ENCODE data around the gene RBPJ.
A peak's percentile ranks its signal among the peaks of the same experiment; 100 is the strongest.
"Not testable (repeated sequence)": the region's sequence is repeated elsewhere in the genome, so short reads cannot be mapped to it uniquely, and the experiment has no call there.

Gene RBPJ

DNA sequence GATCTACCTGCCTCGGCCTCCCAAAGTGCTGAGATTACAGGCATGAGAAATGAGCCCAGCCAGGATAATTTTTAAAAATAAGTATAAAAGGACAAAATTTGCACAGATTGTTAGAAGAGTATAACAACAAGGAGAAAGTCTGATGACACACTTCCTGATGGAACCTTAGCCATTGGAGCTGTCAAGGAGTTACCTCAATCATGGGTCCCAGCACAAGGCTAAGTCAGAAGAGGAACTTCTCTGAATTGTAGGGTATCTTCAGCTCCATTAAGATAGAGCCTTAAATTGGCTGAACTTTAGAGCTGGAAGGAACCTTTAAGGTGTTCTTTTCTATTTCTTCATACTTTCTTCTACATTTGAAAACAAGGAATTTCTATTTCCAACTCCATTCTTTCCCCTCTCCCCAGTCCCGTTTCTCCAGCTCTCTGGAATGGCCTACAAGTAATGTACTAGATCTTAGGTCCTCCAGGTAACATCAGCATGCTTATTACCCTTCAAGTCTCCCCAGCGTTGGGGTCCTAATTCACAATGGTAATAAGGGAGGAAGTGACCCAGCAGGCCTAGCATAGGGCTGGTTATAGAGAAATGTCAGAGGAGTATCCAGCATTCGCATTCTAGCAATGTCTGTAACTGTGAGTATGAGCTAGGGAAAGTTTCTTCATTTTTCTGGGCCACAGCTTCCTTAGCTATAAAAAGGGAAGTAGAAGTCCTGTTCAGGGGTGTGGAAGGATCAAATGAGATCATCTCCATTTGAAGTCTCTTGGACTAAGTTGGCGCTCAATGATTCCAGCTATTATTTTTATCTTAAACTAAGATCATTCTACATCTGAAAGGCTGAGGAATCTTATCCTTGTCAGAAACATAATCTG is 18.5 kb upstream of the RBPJ start:
- no peak for DNase-seq (ENCODE audit: low read depth in 3 of 3)

GRCh38 chr4:26303008-26303407 is 17.8 kb upstream of the RBPJ start:
- no peak for DNase-seq (ENCODE audit: low read depth in 3 of 3)

DNA sequence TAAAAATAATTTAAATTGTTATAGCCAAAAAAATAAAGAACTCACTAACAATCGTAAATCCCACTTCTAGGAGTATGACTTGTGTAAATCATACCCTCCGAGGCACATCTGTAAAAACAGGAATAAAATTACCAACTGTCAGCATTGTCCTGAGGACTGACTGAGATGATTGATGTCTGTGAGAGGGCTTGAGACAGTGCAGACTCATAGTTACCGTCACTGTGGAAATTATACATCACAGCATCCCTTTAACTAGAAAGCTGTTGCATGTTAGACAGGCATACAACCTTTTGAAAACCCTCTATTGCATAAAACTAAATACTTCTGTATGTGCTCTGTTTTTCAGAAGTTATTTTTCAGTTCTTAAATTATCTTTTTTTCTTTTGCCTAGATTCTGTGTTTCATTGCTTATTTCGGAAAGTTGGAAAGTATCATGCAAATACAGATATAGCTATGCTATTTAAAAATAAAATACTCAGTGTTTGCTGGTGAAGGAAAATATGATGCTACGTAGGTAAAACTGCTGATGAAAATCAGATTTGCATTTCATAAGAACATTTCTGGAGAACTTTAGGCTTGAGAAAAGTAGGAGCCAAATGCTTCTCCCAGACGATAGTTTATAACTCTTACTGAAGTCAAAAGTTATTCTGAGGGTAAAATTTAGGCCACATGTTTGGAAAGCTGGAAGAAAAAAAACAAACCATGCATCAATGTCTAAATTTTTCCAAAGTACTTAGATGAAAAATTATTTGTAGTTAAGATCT is 13.6 kb upstream of the RBPJ start:
- no peak for DNase-seq (ENCODE audit: low read depth in 3 of 3)

DNA sequence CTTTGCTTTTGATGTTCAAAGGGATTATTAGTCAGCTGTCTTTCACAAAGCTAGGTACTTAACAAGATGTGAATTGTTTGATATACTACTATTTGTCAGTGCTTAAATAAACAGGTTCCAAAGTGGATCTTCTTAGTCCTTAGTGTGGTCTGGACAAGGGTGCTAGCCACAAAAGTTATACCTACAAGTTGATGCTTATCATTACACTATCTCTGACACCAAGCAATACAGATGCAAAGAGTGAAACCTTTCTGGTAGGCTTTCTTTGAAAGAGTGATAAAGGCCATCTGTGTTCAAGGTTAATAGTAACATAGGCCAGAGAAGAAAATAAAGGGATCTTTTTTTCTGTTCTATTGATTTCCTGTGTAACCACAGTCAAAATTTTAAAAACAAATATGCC is 12.2 kb upstream of the RBPJ start:
- DNase-seq (ENCODE audit: low read depth in 3 of 3) = no peak

DNA sequence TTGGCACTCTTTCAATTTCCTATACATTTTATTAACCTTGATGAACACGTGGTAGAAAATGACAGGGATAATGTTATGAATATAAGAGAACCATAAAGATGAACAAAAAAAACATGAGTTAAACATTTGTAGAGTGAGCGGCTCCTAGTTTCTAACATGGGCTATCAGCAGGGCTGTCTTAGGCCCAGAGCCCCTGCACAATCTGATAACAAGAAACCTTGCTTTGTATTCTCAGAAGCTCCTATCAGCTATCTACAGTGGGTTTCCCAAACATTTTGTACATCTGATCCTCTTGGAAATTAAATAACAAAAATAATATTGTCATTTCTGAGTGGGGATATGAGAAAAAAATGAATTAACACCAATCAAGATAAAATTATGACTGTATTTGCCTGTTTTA is 10.6 kb upstream of the RBPJ start:
- DNase-seq (ENCODE audit: low read depth in 3 of 3) = no peak

GRCh38 chr4:26311633-26312032 is 9.2 kb upstream of the RBPJ start:
- no peak for DNase-seq (ENCODE audit: low read depth in 3 of 3)

GRCh38 chr4:26315316-26315932 is 5.4 kb upstream of the RBPJ start:
- not testable (repeated sequence) for DNase-seq (ENCODE audit: low read depth in 3 of 3)

DNA sequence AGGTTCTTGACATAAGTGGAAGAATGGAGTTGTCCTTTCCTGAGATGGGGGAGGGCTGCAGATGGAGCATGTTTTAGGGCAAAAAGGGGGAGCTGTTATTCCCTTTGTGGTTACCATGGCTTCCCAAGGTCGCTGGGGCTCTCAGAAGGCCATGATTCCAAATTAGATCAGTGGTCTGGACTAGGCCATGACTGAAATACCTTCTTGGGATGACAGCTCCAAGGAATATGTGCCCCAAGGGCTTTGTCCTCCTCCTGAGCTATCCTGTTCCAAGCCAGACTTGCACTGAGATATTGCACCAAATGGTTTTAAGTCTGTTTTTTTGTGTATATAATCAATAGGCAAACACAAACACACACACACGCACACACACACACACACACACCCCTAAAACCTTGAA is 3.0 kb upstream of the RBPJ start:
- DNase-seq (ENCODE audit: low read depth in 3 of 3) = no peak

DNA sequence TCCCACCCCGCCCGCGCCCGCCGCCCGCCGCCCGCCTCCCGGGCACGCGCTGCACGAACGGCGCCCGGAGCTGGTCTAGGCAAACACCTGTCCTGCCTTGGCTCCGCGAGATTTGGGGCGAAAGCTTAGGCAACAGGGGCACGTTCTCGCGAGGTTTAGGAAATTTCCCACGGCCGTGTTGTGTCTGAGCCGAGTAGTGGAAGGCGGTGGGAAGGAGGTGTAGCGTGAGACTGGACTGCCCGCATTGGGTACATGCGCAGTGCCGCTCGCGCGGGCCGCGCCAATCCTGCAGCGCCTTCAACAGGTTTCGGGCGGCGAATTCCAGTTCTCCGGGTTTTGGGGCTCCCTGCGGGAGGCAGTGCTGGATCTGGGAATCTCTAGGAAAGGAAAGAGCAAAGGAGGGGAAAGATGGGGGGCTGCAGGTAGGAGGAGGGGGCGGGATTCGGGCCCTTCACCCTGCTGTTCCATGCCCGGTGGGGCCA is 1.3 kb upstream of the RBPJ start:
- DNase-seq (ENCODE audit: low read depth in 3 of 3) = peak in 2 of 3 experiments; percentile 95 to 96

DNA sequence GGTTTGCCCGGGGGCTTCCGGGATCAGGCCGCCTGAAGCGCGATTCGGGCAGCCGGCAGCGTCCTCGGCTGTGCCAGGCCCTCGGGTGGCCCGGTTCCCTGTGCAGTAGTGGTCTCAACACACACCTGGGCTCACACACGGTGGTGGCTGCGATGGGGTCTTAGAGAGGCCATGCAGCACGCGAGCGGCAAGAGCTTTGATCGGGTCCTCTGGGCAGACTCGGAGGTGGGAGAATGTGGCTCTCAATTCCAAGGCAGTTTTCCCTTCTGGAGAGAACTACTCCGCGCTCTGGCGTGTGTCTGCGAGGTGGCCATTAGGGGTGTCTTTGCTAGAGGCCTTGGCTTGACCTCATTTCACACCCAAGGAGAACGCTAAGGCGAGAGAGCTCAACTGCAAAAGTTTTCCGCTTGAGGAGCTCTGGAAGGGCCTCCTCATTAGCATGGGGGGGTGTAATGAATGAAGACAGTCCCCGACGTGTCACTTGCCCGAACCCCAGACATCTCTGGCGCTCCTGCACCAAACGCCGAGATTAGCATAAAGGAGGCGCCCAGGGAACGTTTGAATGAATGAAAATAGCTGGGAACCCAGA is 771 bp upstream of the RBPJ start:
- peak; percentile 17 to 51 (median 32) for DNase-seq (ENCODE audit: low read depth in 3 of 3)

GRCh38 chr4:26321373-26322221 is 783 bp downstream of the RBPJ start:
- peak; percentile 10 to 29 (median 18) for DNase-seq (ENCODE audit: low read depth in 3 of 3)

DNA sequence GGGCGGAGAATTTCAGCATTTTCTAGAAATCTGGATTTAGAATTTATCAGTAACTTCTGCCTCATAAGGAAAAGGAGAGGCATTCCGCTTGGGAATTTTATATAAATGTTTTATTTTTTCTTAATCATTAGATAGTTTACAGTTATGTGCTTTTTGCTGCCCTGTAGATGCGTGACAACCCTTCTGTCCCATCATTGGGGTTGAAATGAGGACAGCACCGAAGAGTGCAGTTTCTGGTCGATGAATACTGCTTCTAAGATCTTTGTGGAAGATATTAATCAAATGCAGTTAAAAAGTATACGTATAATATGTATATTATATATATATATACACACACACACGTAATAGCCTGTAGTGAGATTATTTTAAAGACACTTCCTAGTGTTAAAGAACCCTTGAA is 1.5 kb downstream of the RBPJ start:
- no peak for DNase-seq (ENCODE audit: low read depth in 3 of 3)

DNA sequence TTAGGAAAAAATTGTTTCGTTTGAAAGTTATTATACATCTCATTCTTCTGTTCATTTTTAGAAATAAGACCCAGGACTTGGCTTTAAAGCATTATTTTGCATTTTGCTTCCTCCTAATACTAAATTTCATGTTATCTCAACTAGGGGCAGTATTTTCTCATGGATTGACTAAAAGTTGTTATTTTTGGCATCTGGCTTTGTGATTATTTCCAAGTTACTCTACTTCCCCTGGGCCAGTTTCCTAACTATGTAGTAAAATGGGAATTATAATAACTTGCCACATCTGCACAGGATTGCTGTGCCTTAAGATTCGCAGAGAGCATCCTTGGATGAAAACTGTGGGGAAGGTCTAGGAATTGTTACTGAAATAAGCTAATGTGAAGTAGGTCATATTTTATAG is 3.0 kb downstream of the RBPJ start:
- DNase-seq (ENCODE audit: low read depth in 3 of 3) = no peak

DNA sequence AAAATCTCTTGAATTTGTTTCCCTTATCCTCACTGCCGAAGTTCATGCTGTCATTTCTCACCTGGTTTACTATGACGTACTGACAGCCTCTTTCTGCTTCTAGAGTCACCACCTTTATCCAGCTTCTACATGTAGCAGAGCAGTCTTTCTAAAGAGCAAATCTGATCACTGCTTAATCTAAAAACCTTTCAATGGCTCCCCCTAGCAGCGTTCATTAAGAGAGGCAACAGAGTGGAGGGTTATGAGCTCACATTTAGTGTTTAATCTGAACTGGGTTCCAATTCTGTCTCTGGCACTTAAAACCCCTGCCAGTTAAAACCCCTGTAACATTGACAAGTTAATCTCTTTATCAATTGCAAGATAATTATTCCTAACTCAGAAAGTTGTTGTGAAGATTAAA is 4.4 kb downstream of the RBPJ start:
- no peak for DNase-seq (ENCODE audit: low read depth in 3 of 3)

DNA sequence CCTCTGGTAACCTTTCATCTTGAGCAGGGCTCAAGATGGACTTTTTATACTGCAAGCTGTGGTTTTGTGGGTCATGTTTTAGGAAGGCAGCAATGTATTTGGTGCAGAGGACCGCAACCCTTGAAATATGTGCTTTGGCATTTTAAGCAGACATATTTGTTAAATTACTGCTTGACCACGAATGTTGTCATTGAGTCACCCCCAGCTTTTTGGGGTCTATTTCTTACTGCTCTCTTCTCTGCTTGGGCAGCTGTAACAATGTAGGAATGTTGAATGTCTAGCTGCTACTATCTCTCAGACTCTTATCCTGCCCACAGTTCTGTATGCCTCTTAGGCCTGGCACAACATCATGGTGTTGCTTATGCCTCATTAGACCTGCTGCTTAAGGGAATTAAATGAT is 6.0 kb downstream of the RBPJ start:
- no peak for DNase-seq (ENCODE audit: low read depth in 3 of 3)

DNA sequence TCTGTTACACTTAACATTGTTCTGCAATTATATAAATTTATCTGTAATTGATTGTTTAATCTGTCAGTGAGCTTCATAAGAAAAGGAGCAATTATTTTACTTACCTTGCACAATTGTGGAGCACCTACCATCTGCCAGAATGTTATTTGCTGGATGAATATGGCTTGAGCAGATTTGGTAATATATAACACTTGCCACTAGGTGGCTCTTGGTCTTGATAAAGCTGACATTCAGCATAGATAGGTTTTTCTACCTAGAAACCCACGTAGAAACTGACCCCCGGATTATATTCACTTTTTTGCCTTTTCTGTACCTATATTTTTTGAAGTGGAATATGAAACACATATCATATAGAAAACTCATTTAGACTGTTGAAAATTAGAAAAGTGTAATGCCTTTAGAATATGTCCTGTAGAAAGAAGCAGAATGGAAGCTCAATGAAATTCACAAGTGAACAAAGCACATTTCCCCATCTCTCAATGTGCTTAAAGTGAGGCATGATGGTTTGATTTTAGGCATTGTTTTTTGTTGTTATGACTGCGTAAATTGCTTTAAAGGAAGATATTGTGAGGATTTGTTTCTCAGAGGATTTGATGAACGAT is 9.5 kb downstream of the RBPJ start:
- DNase-seq (ENCODE audit: low read depth in 3 of 3) = no peak

DNA sequence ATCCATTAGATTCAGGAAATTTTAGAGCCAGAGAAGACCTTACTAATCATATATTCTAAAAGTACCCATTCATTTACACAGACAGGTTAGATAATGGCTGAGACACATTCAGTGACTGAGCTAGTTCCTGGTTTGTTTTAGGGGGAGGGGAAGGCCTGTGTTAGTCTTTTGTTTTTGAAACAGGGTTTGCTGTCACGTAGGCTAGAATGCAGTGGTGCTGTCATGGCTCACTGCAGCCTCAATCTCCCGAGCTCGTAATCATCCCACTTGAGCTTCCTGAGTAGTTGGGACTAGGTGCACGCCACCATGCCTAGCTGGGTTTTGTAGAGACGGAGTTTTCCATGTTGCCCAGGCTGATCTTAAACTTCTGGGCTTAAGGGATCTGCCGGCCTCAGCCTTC is 10.1 kb downstream of the RBPJ start:
- no peak for DNase-seq (ENCODE audit: low read depth in 3 of 3)

- DNase-seq (ENCODE audit: low read depth in 3 of 3) = no peak
Observed at GRCh38 chr4:26331380-26331950, 10.7 kb downstream of the RBPJ start.

DNA sequence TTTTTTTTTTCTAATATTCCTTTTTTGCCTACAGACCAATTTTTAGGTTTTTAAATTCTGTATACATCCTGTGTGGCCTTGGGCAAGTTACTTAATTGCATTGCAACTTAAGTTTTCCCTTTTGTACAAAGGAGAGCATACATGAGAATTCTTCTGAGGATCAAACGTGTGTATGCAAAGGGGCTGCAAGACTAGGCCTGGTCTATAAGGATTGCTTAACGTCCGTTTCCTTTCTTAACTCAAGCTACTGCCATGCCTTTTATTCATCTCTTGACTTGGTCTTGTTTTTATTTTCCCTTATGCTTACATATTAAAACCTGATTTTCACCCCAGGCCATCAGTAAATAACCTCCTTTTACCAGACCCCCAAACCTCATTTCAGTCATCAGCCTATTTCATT is 13.6 kb downstream of the RBPJ start:
- no peak for DNase-seq (ENCODE audit: low read depth in 3 of 3)

DNA sequence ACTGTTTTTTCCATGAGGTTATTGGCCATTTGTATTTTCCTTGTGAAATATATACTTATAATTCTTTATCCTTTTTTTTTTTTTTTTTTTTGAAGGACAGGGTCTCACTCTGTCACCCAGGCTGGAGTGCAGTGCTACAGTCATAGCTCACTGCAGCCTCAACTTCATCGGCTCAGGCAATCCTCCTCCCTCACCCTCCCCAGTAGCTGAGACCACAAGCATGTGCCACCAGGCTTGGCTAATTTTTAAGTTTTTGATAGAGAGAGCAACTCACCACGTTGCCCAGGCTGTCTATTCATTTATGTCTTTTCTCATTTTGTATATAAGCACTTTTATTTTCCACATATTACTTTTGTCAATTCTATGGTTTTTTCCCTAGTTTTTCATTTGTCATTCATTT is 16.8 kb downstream of the RBPJ start:
- DNase-seq (ENCODE audit: low read depth in 3 of 3) = no peak
